DOHH2 (cell line): ENCODE results near the gene DIP2B.

Experiments used
- CTCF ChIP-seq: fragments of 200-600 bp; sonication (generic); IDR thresholded peaks from one replicate; pipeline ENCODE4 v1.5.1; 2014; ENCODE audit warnings: antibody characterized with exemption, mild to moderate bottlenecking, low read depth, low read length; ENCODE audit not compliant: poor library complexity, severe bottlenecking
- EZH2phosphoT487 ChIP-seq: fragments of 200-600 bp; sonication (generic); IDR thresholded peaks from 2 replicates; pipeline ENCODE4 v1.6.1; 2017; ENCODE audit warnings: borderline replicate concordance, mild to moderate bottlenecking, antibody characterized with exemption, low read length, moderate library complexity, mixed read lengths

GRCh38 chr12:50638482-50638880, 133.7 kb downstream of the DIP2B start:
- no peak for TF ChIP-seq CTCF
- no peak for TF ChIP-seq EZH2phosphoT487
